CD4-positive, alpha-beta T cell treated with Interleukin-15 for 4 hours (primary cell): ENCODE data around the gene CTBP1.

Experiments
- DNase-seq: peaks from one replicate; pipeline ENCODE4 v3.0.0-alpha.2; 2020; ENCODE audit warnings: low spot score

The CTBP1 gene

DNA sequence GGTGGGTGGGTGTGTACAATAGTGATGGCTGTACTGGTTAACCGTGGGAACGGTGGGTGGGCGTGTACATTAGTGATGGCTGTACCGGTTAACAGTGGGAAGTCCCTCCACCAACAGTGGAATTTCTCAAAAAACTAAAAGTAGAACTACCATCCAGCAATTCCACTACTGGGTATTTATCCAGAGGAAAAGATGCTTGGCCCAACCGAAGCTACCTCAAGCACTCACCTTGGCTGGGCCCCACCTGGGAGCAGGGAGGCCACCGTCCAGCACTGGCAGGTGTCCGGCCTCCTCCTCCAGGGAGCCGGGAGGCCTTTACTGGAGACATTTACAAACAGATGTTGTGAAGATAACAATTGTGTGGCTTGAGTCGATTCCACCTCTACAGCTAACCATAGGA lies 34.8 kb upstream of the CTBP1 start:
- DNase-seq = no peak

GRCh38 chr4:1279253-1279652 lies 30.3 kb upstream of the CTBP1 start:
- no peak for DNase-seq

GRCh38 chr4:1277667-1278665 lies 29.0 kb upstream of the CTBP1 start:
- DNase-seq = no peak

DNA sequence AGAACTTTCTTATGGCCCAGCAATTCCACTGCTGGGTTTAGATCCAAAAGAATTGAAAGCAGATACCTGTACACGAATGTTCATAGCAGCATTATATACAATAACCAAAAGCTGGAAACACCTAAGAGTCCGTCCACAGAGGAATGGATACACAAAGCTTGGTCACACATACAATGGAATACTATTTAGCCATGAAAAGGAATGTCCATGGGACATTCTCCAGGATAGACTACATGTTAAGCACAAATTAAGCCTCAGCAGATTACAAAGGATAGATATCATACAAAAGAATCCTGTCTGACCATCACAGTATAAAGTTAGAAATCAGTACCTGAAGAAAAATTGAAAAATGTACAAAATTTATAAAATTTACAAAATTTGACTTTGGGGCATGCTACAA lies 28.1 kb upstream of the CTBP1 start:
- no peak for DNase-seq

- DNase-seq = no peak
Observed at GRCh38 chr4:1274871-1275270, 25.9 kb upstream of the CTBP1 start.

- DNase-seq = no peak
Observed at GRCh38 chr4:1271686-1272085, 22.8 kb upstream of the CTBP1 start.

GRCh38 chr4:1269209-1269608 lies 20.3 kb upstream of the CTBP1 start:
- DNase-seq = no peak

DNA sequence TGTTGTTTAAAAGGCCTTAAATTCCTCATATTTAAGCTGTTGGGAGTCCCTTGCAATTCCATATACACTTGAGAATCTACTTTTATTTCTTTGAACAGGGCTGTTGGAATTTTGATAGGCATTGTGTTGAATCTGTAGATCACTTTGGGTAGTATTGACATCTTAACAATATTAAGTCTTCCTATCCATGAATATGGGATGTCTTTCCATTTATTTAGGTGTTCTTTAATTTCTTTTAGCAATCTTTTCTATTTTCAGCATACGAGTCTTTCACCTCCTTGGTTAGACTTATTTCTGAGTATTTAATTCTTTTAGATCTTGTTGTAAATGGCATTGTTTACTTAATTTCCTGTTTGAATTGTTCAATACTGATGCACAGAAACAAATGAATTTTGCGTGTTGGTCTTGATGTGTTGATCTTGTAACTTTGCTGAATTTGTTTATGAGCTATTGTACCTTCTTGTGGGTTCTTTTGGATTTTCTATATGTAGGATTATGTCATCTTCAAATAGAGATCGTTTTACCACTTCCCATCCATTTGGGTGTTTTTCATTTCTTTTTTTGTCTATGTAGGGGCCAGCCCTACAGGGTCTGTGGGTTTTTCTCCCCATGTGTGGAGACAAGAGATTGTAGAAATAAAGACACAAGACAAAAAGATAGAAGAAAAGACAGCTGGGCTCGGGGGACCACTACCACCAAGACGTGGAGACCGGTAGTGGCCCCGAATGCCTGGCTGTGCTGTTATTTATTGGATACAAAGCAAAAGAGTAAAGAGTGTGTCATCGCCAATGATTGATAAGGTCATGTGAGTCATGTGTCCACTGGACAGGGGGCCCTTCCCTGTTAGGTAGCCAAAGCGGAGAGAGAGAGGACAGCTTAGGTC lies 18.2 kb upstream of the CTBP1 start:
- no peak for DNase-seq

GRCh38 chr4:1265351-1265750 lies 16.4 kb upstream of the CTBP1 start:
- no peak for DNase-seq

GRCh38 chr4:1264942-1265341 lies 16.0 kb upstream of the CTBP1 start:
- no peak for DNase-seq

GRCh38 chr4:1261107-1261928 lies 12.4 kb upstream of the CTBP1 start:
- DNase-seq = no peak

GRCh38 chr4:1260418-1261106 lies 11.6 kb upstream of the CTBP1 start:
- no peak for DNase-seq

DNA sequence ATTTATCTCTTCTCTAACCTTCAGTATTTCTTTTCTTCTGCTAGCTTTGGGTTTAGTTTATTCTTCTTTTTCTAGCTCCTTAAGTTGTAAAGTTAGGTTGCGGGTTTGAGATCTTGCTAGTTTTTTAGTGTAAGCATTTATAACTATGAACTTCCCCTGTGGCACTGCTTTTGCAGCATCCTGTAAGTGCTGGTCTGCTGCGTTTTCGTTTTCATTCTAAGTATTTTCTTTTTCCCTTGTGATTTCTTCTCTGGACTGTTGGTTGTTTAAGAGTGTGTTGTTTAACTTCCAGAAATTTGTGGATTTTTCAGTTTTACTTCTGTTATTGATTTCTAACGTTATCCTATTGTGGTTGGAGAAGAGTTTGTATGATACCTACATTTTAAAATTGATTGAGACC lies 11.0 kb upstream of the CTBP1 start:
- no peak for DNase-seq

GRCh38 chr4:1258457-1258856 lies 9.5 kb upstream of the CTBP1 start:
- no peak for DNase-seq

GRCh38 chr4:1255699-1256098 lies 6.8 kb upstream of the CTBP1 start:
- DNase-seq = no peak

GRCh38 chr4:1255151-1255550 lies 6.2 kb upstream of the CTBP1 start:
- no peak for DNase-seq

DNA sequence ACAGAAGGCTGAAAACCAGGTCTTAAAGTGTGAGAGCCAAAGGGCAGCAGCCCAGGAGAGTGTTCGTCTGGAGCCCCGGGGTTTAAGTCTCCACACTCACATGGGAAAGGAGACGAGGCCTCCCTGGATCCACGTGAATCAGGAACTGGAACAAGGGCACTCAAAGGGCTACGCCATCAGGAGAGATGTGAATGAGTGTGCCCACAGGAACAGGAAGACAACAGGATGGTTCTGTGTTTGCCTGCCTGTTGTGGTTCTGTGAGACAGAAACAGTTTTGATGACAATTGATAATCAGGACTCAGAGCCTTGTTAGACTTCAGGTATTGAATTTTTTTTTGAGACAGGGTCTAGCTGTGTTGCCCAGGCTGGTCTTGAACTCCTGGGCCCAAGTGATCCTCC lies 4.9 kb upstream of the CTBP1 start:
- no peak for DNase-seq

DNA sequence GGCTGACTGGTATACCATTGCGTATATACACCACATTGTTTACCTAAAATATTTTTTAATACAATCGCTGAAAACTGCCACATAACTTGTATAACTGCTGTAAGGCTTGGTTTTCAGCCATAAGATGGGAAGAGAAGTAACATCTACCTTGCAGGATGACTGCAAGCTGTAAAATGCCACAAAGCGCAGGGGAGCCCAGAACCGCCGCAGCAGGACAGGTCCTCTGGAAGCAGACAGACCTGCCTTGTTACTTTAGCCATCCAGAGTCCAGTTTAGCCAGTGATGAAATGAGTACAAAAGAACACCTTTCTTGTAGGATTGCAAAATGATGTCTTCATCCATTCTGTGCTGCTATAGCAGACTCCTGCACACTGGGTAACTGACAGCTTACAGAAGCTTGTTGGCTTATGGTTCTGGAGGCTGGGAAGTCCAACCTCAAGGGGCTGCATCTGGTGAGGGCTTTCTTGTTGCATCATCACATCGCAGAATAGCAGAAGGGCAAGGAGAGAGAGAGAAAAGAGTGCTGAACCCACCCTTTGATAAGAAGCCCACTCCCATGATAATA lies 4.1 kb upstream of the CTBP1 start:
- no peak for DNase-seq

DNA sequence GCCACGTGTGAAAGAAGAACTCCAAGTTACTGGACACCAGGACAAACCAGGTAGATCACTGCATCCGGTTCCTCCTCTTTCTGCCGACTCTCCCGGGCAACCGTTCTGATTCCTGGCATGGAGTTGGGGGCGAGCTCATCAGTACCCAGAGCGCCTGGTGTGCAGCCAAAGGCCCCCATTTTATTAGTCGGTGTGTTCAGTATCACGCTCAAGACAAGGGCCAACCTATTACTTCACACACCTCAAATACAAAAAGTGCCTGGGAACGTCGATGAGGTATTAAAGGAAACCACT lies 2.8 kb upstream of the CTBP1 start:
- DNase-seq = no peak

DNA sequence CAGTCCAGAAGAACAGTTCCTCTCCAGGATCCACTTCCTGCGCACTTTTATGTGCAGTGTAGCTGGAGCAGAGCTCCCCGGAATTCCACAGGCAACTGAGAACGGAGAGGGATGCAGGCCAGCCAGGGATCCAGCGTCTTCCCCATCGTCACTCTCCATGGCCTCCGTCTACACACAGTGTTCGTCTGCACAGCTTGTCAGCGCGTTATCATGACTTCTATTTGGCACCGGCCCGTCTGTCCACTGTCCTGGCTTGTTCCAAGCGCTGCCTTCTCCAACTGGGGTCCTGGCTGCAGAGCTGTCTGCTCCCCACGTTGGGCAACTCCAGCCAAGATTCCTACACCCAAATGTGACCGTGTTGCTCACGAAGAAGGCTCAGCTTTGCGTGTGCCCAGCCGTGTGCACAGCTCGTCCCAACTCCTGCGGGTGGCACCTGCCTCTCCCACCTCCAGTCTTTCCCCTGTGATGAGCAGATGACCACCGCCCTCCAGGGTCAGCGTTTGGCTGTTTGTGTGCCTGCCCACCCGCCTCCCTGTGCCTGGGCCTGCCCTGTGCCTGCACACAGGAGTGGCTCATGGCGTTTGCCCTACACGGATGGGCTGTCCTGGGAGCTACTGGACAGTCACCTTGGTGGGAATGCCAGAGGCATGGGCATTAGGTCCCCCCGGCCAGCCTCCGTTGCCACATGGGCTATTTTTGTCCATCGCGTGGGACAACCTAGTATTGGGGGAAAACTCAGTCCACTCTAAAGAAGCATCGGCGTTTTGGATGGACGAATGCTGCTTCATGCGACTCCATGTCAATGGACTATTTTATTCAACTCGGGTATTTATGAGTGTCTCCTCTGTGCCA lies 2.2 kb upstream of the CTBP1 start:
- no peak for DNase-seq

DNA sequence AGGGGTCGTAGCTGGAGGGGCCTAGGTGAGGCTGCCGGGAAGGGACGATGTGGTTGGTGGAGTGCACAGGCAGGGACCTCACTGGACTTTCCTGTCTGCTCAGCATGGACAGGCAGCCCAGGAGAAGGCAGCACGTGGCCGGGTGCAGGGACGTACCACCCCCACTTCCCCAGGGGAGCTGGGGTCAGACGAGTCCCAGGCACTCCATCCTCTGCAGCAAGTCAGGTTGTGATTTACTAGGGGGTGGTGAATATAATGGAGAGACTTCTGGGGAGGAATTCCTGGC lies 1.5 kb upstream of the CTBP1 start:
- no peak for DNase-seq
